DND-41 (cell line): ENCODE measurements around the gene GCLC.

Experiments used
- ATAC-seq: fragments of 200-7000 bp; cut with Tn5 transposase; 3 replicates; pipeline ENCODE4 v1.9.1; 2021; ENCODE audit warnings: low read depth; ENCODE audit not compliant: insufficient read depth
- DNase-seq: peaks from one replicate; pipeline ENCODE4 v3.0.0-alpha.2; 2020
- H2AFZ ChIP-seq: 2 replicates; pipeline ENCODE4 v1.6.0; 2012; ENCODE audit warnings: low read depth, low read length
- H3K27ac ChIP-seq: 2 replicates; pipeline ENCODE4 v1.5.1; 2012; ENCODE audit warnings: low read length, inconsistent platforms
- H3K27me3 ChIP-seq: fragments of 200-600 bp; sonication (generic); 2 replicates; pipeline ENCODE4 v1.6.0; 2012; ENCODE audit warnings: low read length, mild to moderate bottlenecking, inconsistent platforms; ENCODE audit not compliant: insufficient read depth, poor library complexity
- H3K36me3 ChIP-seq: 2 replicates; pipeline ENCODE4 v1.5.1; 2012; ENCODE audit warnings: low read length, inconsistent platforms; ENCODE audit not compliant: insufficient read depth
- H3K4me1 ChIP-seq: 2 replicates; pipeline ENCODE4 v1.5.1; 2012; ENCODE audit warnings: mild to moderate bottlenecking, low read length; ENCODE audit not compliant: insufficient read depth
- H3K4me2 ChIP-seq: 2 replicates; pipeline ENCODE4 v1.6.0; 2012; ENCODE audit warnings: mild to moderate bottlenecking, moderate library complexity, low read length, inconsistent platforms; ENCODE audit not compliant: insufficient read depth
- H3K4me3 ChIP-seq, 2 experiments: fragments of 200-600 bp in 1 of 2; shearing (Covaris generic) in 1 of 2; 2 replicates each; pipeline ENCODE4 v1.5.1; 2012 to 2016; ENCODE audit warnings: inconsistent platforms in 2 of 2, low read length in 2 of 2, mild to moderate bottlenecking in 2 of 2, low read depth in 1 of 2, moderate library complexity in 1 of 2
- H3K79me2 ChIP-seq: 2 replicates; pipeline ENCODE4 v1.6.0; 2012; ENCODE audit warnings: low read length, inconsistent platforms; ENCODE audit not compliant: insufficient read depth
- H3K9ac ChIP-seq: 2 replicates; pipeline ENCODE4 v1.6.0; 2012; ENCODE audit warnings: low read depth, mild to moderate bottlenecking, inconsistent platforms, low read length, moderate library complexity
- H3K9me3 ChIP-seq: 2 replicates; pipeline ENCODE4 v1.5.1; 2012; ENCODE audit warnings: low read length, moderate library complexity, mild to moderate bottlenecking, inconsistent platforms; ENCODE audit not compliant: insufficient read depth, severe bottlenecking
- H4K20me1 ChIP-seq: 2 replicates; pipeline ENCODE4 v1.6.0; 2012; ENCODE audit warnings: low read length; ENCODE audit not compliant: insufficient read depth
- CTCF ChIP-seq: IDR thresholded peaks from 2 replicates; pipeline ENCODE4 v1.5.1; 2012; ENCODE audit warnings: borderline replicate concordance, low read length, moderate library complexity, mild to moderate bottlenecking; ENCODE audit not compliant: poor library complexity, severe bottlenecking; ENCODE audit errors: extremely low read depth
- EZH2 ChIP-seq: IDR thresholded peaks from 3 replicates; pipeline ENCODE4 v1.6.1; 2012; ENCODE audit warnings: borderline replicate concordance, low read depth, mild to moderate bottlenecking, moderate library complexity, low read length, inconsistent platforms; ENCODE audit not compliant: severe bottlenecking

GCLC gene

GRCh38 chr6:53464927-53465460, 79.9 kb downstream of the GCLC start:
- no peak overlapping the region for H3K9ac ChIP-seq
- H3K27ac ChIP-seq = no peak overlapping the region
- no peaks in the 10 kb centered on the region for H3K79me2 ChIP-seq
- H3K36me3 ChIP-seq = no peaks in the 10 kb centered on the region
- H2AFZ ChIP-seq = no peak overlapping the region
- no peaks in the 10 kb centered on the region for H3K4me1 ChIP-seq
- TF ChIP-seq CTCF (no peak), EZH2 (no peak)
- DNase-seq (no peak), ATAC-seq (no peak)
- H3K4me3 ChIP-seq = no peak overlapping the region
- no peak overlapping the region for H3K4me2 ChIP-seq
- H3K9me3 ChIP-seq = no peaks in the 10 kb centered on the region
- H3K27me3 ChIP-seq = no peaks in the 10 kb centered on the region
- no peaks in the 10 kb centered on the region for H4K20me1 ChIP-seq

- DNase-seq (no peak), ATAC-seq (no peak)
- Histone ChIP-seq H3K27ac (no peak overlapping the region), H3K27me3 (no peaks in the 10 kb centered on the region), H3K4me2 (no peak overlapping the region), H3K4me3 (no peak overlapping the region), H3K9ac (no peak overlapping the region), H3K36me3 (no peaks in the 10 kb centered on the region), H4K20me1 (no peaks in the 10 kb centered on the region), H3K79me2 (no peaks in the 10 kb centered on the region), H2AFZ (no peak overlapping the region), H3K4me1 (no peaks in the 10 kb centered on the region), H3K9me3 (no peaks in the 10 kb centered on the region)
- TF ChIP-seq EZH2 = no peak
- TF ChIP-seq CTCF = no peak
Measured at GRCh38 chr6:53464483-53464882, 80.4 kb downstream of the GCLC start.

- no peaks in the 10 kb centered on the region for H3K9me3 ChIP-seq
- H3K9ac ChIP-seq = no peak overlapping the region
- no peak for DNase-seq
- H3K79me2 ChIP-seq = no peaks in the 10 kb centered on the region
- no peak overlapping the region for H3K4me2 ChIP-seq
- H2AFZ ChIP-seq = no peak overlapping the region
- no peaks in the 10 kb centered on the region for H3K27me3 ChIP-seq
- no peak overlapping the region for H3K4me3 ChIP-seq
- no peaks in the 10 kb centered on the region for H4K20me1 ChIP-seq
- ATAC-seq = no peak
- no peak overlapping the region for H3K27ac ChIP-seq
- TF ChIP-seq CTCF (no peak), EZH2 (no peak)
- no peaks in the 10 kb centered on the region for H3K4me1 ChIP-seq
- no peaks in the 10 kb centered on the region for H3K36me3 ChIP-seq
Measured at GRCh38 chr6:53461696-53462095, 83.2 kb downstream of the GCLC start.
